ENCODE data around the gene ZNF761.
A peak's percentile ranks its signal among the peaks of the same experiment; 100 is the strongest.
"Not testable (repeated sequence)": the region's sequence is repeated elsewhere in the genome, so short reads cannot be mapped to it uniquely, and the experiment has no call there.

ZNF761 gene

DNA sequence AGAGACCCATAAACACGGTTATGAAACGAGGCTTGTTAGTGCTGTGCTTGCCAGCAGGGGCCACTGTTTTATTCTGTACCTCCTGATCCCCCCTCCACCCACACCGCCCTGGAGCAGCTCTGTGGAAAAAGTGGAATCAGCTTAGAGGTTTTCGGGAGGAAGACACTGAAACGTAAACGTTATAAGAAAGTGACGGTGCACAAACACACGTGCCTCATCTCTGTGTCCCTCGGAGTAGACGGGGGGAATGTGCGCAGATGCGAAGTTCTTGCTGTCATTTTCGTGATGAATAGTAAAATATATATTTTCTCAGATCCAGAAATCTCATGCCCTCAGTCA, 72.5 kb downstream of the ZNF761 start:
- not testable (repeated sequence) for H3K4me1 ChIP-seq (ENCODE audit: insufficient read depth, low read length); H2AFZ ChIP-seq (ENCODE audit: low read depth, low read length); H3K36me3 ChIP-seq (ENCODE audit: insufficient read depth, low read length); H3K27me3 ChIP-seq (ENCODE audit: insufficient read depth, low read length); H3K9me3 ChIP-seq (ENCODE audit: low read length)
- H3K4me3 ChIP-seq (ENCODE audit: low read length) = peak overlapping the region; percentile 14

DNA sequence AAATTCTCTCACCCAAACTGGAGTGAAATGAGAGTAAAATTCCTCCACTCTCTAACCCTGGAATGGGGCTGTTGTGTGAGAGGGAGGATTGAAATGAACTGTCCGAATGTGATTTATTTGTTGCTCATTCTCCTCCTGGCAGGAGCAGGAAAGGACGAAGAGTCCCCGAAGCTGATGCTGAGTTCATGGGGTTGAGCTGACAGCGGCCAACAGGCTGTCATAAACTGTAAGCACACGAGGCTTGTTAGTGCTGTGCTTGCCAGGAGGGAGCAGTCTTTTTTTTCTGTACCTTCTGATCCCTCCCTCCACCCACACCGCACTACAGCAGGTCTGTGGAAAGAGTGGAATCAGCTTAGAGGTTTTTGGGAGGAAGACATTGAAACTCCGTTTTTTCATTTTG, 73.1 kb downstream of the ZNF761 start:
- Histone ChIP-seq H3K4me1 (ENCODE audit: insufficient read depth, low read length) (peaks cover 2% of the 10 kb centered on the region), H3K27me3 (ENCODE audit: insufficient read depth, low read length) (no peaks in the 10 kb centered on the region), H3K4me3 (ENCODE audit: low read length) (no peak overlapping the region), H2AFZ (ENCODE audit: low read depth, low read length) (no peak overlapping the region), H3K9me3 (ENCODE audit: low read length) (no peaks in the 10 kb centered on the region), H3K36me3 (ENCODE audit: insufficient read depth, low read length) (no peaks in the 10 kb centered on the region)

DNA sequence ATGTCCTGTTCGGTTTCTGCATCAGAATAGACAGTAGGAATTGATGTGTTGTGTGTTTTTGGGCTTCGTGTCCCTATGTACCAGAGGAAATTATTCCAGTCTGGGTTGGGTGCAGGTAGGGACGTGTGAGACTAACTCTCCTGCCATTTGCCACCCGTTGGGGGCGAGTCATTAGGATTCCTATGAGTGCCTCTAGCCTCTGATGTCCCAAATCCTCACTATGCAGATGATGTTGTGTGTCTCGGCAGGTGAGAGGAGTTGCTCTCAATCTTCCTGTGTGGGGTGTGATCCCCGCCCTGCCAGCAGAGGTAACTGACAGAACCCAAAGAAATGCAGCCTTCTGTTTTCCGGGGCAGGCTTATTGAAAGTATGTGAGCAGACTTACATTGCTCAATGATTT, 74.9 kb downstream of the ZNF761 start:
- no peaks in the 10 kb centered on the region for H3K9me3 ChIP-seq (ENCODE audit: low read length)
- H3K4me3 ChIP-seq (ENCODE audit: low read length) = no peak overlapping the region
- no peaks in the 10 kb centered on the region for H3K36me3 ChIP-seq (ENCODE audit: insufficient read depth, low read length)
- peaks cover 2% of the 10 kb centered on the region for H3K4me1 ChIP-seq (ENCODE audit: insufficient read depth, low read length)
- H2AFZ ChIP-seq (ENCODE audit: low read depth, low read length) = no peak overlapping the region
- no peaks in the 10 kb centered on the region for H3K27me3 ChIP-seq (ENCODE audit: insufficient read depth, low read length)

Data from neuron (in vitro differentiated cells).